GM10248 (cell line): Measurements from ENCODE around the gene PDHX.

Source experiments
- CTCF ChIA-PET: fragments of 300-600 bp; sonication (Branson Sonifier 250); formaldehyde crosslinking; extraction: SDS; loops from one replicate; lab custom pipeline; 2021; ENCODE audit warnings: antibody characterized with exemption; lab: Yijun Ruan, JAX
- POLR2A ChIA-PET: fragments of 350-650 bp; sonication (Branson Sonifier 250); formaldehyde crosslinking; extraction: SDS; loops from one replicate; lab custom pipeline; 2020; ENCODE audit warnings: antibody characterized with exemption; lab: Yijun Ruan, JAX
- DNase-seq: peaks from one replicate; pipeline ENCODE4 v3.0.0; 2012; ENCODE audit errors: extremely low spot score
- CTCF ChIP-seq: IDR thresholded peaks from 2 replicates; pipeline ENCODE4 v1.5.1; 2012; ENCODE audit warnings: mild to moderate bottlenecking, low read depth; ENCODE audit errors: extremely low read depth, missing control alignments, control extremely low read depth

Gene PDHX

GRCh38 chr11:34916015-34916842 lies at the start of gene PDHX, which contains the start of gene APIP:
PDHX (plus strand) TSS chr11:34916618; CDS start chr11:34916656, 38 bp downstream.
APIP (minus strand) TSS chr11:34916379; CDS start chr11:34916284, 95 bp downstream.
- CTCF ChIA-PET: interaction anchor here (0.8 to 2.2 kb wide), 8 partner anchors 9 to 473 kb away, joined by 3 to 12 read pairs (median 4); no protein-coding TSS in a partner anchor

DNA sequence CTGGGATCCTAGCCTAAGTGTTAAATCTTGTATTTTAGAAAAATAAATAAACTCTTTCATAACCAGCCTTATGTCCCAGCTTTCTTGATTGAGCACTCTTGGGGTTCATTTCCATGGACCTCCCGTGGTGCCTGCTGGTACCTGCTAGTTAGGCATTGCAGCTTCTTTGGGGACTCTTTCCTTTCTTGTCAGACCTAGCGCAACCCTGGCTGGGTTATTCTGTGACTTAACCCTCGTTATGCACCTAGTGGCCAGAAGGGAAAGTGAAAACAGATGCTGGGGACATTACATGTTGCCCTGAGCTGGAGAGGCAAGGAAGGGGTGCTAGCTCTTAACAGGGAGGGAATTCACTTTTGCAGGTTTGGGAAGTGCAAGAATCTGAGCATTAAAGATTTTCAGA lies 47.0 kb upstream of the PDHX start:
- no peak for DNase-seq
- ChIA-PET CTCF (interaction anchor here (0.6 to 1.4 kb wide), 3 partner anchors 34 to 523 kb away, joined by 3 read pairs; no protein-coding TSS in a partner anchor), POLR2A (no interaction called here)
- no peak for TF ChIP-seq CTCF

More at GRCh38 chr11:34916015-34916842, at the start of gene PDHX, which contains the start of gene APIP:
- no peak for TF ChIP-seq CTCF
- POLR2A ChIA-PET: no interaction called here
- peak; percentile 99 for DNase-seq

DNA sequence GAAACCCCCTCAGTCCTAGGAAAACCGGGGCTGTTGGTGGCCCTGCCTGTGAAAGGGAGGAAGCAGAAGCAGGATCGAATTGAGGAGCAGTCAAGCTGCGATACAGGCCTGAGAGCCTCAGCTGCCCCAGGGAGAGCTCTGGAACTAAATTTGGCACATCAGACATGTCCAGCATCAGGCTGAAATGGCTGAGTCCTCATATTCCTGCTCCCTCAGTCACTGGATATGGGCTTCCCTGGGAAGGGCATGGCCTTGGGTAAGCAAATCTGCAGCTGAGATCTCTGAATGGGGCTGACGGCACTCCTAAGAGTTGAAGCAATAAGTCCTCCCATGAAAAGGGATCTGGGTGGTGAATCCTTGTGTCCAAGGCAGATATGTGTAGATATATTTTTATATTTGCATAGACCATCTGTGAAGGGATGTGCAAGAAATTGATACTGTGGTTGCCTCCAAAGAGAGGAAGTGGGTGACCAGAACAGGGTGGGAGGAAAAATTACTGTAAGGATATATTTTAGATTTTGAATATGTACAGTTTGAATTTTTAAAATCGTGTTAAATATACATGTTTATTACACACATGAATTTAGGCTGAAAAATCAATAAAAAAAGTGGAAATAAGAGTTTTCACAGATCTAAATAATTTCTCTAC lies 45.7 kb upstream of the PDHX start:
- no peak for TF ChIP-seq CTCF
- no peak for DNase-seq
- POLR2A ChIA-PET: no interaction called here
- CTCF ChIA-PET: interaction anchor here (1.1 to 1.4 kb wide), 2 partner anchors 19 to 522 kb away, joined by 3 read pairs; no protein-coding TSS in a partner anchor

GRCh38 chr11:34874202-34874601 lies 42.2 kb upstream of the PDHX start:
- POLR2A ChIA-PET: no interaction called here
- TF ChIP-seq CTCF: no peak
- no peak for DNase-seq
- CTCF ChIA-PET: no interaction called here

GRCh38 chr11:34877375-34877975 lies 38.9 kb upstream of the PDHX start:
- no peak for DNase-seq
- ChIA-PET CTCF (interaction anchor here (1.3 kb wide), 1 partner anchor 9 kb away, joined by 4 read pairs; no protein-coding TSS in a partner anchor), POLR2A (no interaction called here)
- no peak for TF ChIP-seq CTCF

GRCh38 chr11:34881900-34882299 lies 34.5 kb upstream of the PDHX start:
- ChIA-PET POLR2A (no interaction called here), CTCF (no interaction called here)
- no peak for TF ChIP-seq CTCF
- DNase-seq: no peak
